Cardiac muscle cell (in vitro differentiated cells and primary cell): ENCODE results near the gene ERFE. TPM values are rescaled to one million over a fixed set of nuclear protein-coding genes. Genes with fewer than 3 reads are reported as not detected.

Experiments
- DNase-seq, 2 donors: peaks; one replicate each; pipeline versions ENCODE4 v3.0.0 to v3.0.0-alpha.2; 2010 to 2017; ENCODE audit warnings: low read depth in 1 of 2, low spot score in 1 of 2
- H3K27ac ChIP-seq: fragments of 200-600 bp; sonication (generic); 2 replicates; pipeline ENCODE4 v1.5.1; 2016
- H3K27me3 ChIP-seq: fragments of 200-600 bp; sonication (generic); 2 replicates; pipeline ENCODE4 v1.6.0; 2016; ENCODE audit warnings: control low read depth
- H3K36me3 ChIP-seq: fragments of 200-600 bp; sonication (generic); 2 replicates; pipeline ENCODE4 v1.5.1; 2016; ENCODE audit warnings: control low read depth
- H3K4me1 ChIP-seq: fragments of 200-600 bp; sonication (generic); 2 replicates; pipeline ENCODE4 v1.8.1; 2017; ENCODE audit warnings: low read depth, mild to moderate bottlenecking, mixed run types
- H3K4me3 ChIP-seq: fragments of 200-600 bp; sonication (generic); 2 replicates; pipeline ENCODE4 v1.5.1; 2016; ENCODE audit warnings: mild to moderate bottlenecking
- H3K9me3 ChIP-seq: fragments of 200-600 bp; sonication (generic); 2 replicates; pipeline ENCODE4 v1.5.1; 2017; ENCODE audit warnings: low read depth, mild to moderate bottlenecking, control low read depth
- polyA plus RNA-seq: library from polyadenylated mRNA; unstranded; fragments of >200 nt; fragmentation: Nextera tagmentation; extraction: Ambion mirVana; gene quantifications from 2 replicates; pipeline ENCODE4 v1.2.1, GENCODE V29; 2016
- total RNA-seq: library from RNA; depleted of rRNA; stranded (reverse); fragments of >200 nt; gene quantifications from 2 replicates; pipeline ENCODE4 v1.2.3, GENCODE V29; 2016
- TF ChIP-seq, protein P1 (sequence below): IDR thresholded peaks from 2 replicates; pipeline ENCODE4 v1.5.1; 2012; ENCODE audit warnings: low read depth, mild to moderate bottlenecking, low read length

Gene ERFE
- total and polyA plus RNA-seq, 2 experiments from 2014 or later = 0.60 to 1.5 TPM

DNA sequence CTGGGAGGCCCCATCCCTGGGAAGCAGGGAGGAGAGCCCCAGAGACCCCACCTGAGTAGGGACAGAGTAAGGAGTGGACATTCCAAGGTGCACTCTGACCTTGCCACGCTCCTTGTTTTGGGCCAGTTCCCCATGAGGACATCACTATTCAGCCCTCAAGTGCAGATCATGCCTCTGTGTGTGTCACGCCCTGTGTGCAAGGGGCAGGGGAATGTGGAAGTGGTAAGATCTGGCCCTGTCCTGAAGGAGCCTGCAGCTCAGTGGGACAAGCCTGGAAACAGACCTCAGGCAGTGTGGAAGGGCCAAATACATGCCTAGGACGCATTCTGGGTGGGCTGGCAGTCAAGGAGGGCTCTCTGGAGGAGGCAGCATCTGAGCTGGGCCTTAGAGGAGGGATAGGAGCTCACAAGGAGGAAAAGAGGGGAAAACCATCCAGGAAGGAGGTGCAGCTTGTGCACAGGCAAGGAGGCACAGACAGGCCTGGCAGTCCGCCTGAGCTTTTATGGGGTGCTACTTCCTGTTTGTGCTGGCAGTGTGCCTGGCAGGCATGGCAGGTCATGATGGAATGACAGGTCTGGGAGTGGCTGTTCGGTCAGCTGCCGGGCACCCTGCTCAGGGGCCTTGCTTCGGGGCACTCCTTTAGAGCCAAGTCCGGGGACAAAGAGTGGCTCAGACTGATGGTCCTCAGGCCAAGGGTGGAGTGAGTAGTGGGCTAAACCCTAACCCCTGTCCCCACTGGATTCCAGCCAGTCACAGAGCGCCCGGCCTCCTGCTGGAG is 17.0 kb upstream of the ERFE start:
- TF ChIP-seq, protein P1, sequence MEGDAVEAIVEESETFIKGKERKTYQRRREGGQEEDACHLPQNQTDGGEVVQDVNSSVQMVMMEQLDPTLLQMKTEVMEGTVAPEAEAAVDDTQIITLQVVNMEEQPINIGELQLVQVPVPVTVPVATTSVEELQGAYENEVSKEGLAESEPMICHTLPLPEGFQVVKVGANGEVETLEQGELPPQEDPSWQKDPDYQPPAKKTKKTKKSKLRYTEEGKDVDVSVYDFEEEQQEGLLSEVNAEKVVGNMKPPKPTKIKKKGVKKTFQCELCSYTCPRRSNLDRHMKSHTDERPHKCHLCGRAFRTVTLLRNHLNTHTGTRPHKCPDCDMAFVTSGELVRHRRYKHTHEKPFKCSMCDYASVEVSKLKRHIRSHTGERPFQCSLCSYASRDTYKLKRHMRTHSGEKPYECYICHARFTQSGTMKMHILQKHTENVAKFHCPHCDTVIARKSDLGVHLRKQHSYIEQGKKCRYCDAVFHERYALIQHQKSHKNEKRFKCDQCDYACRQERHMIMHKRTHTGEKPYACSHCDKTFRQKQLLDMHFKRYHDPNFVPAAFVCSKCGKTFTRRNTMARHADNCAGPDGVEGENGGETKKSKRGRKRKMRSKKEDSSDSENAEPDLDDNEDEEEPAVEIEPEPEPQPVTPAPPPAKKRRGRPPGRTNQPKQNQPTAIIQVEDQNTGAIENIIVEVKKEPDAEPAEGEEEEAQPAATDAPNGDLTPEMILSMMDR = no peak
- Histone ChIP-seq H3K27ac (no peak overlapping the region), H3K9me3 (no peaks in the 10 kb centered on the region), H3K27me3 (no peaks in the 10 kb centered on the region), H3K36me3 (no peaks in the 10 kb centered on the region), H3K4me3 (no peak overlapping the region), H3K4me1 (peaks cover 25% of the 10 kb centered on the region)
- DNase-seq = no peak

DNA sequence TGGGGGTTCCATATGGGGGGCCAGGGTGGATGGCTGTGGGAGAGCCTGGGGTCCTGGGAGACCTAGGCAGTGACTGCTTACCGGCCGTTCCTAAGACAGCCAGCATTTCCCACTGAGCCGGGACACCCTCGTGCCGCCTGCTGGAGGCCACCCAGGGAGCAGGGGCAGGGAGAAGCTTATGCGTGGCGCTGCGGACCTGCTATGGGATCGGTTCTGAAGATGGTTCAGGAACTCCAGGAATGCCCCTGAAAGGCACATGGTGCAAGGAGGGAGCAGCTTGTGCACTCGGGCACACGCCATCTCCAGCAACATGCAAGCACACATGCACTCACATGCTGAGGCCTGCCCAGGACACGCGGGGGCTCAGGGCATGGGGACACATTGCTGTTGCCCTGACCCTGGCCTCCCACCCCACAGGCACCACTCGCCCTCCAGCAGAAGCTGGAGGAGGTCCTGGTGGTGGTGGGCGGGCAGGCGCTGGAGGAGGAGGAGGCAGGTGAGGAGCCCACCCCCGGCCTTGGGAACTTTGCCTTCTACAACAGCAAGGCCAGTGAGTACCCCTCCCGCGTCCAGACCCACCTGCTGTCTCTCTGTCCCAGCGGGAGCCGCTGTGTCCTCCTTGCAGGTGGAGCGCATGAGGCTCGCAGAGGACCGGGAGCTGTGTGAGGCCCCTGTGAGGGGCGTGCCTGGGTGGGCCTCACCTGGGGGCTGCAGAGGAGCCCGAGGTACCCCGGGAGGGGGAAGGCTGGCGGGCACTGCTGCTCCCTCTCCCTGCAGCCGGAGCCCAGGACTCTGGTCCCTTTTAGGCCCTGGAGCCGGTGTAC is 16.2 kb upstream of the ERFE start:
- H3K36me3 ChIP-seq = no peaks in the 10 kb centered on the region
- H3K27me3 ChIP-seq = no peaks in the 10 kb centered on the region
- no peaks in the 10 kb centered on the region for H3K9me3 ChIP-seq
- H3K4me1 ChIP-seq = peaks cover 20% of the 10 kb centered on the region
- TF ChIP-seq, protein P1 = no peak
- no peak overlapping the region for H3K4me3 ChIP-seq
- DNase-seq = no peak
- H3K27ac ChIP-seq = no peak overlapping the region

DNA sequence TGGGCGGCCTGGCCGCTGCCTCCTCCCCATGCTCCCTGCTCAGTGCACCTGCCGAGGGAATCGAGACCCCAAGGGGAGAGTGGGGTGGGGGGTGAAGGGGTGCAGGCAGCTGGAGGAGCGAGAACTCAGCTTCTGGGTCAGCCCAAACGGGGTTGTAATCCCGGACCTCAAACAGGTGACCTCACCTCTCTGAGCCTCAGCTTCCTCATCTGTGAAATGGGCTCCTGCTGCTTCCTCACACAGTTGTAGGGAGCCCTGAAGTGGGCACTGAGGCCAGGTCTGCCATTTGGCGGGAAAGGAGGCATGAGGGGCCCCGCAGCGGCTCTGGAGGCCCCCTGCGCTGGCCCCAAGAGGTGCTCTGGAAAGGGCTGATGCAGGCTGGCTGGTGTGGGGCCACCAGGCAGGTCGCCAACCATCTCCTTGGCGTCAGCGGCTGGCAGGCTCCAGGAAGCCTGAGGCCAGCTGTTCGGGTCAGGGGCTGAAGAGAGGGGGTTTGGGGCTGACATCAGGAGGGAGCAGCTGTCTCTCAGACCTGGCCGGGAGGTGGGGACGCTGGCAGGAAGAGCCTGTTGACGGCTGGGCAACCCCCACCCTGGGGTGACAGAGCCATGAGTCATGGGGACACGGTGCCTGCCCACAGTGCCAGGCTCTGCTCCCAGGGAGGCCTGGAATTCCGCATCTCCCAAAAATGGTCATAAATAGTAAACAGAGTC is 15.4 kb upstream of the ERFE start:
- Histone ChIP-seq H3K27ac (no peak overlapping the region), H3K9me3 (no peaks in the 10 kb centered on the region), H3K4me1 (peaks cover 12% of the 10 kb centered on the region), H3K4me3 (no peak overlapping the region), H3K27me3 (no peaks in the 10 kb centered on the region), H3K36me3 (no peaks in the 10 kb centered on the region)
- peak in 1 of 2 donors; percentile 35 for DNase-seq
- TF ChIP-seq, protein P1 = no peak

DNA sequence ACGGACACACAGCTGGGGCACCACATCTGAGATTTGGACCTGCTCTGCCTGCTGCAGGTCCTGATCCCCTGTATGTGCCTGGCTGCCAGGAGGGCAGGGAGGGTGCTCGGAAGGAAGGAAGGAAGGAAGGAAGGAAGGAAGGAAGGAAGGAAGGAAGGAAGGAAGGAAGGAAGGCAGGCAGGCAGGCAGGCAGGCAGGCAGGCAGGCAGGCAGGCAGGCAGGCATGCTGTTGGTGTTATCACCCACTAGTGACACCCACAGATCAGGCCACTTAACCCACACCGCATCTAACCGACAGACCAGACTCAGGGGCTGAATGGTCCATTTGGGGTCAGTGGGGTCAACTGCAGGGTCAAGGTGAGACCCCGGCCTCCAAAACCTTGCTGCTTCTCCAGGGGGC is 14.5 kb upstream of the ERFE start:
- Histone ChIP-seq H3K27me3 (no peaks in the 10 kb centered on the region), H3K27ac (no peak overlapping the region), H3K36me3 (no peaks in the 10 kb centered on the region), H3K4me3 (no peak overlapping the region), H3K9me3 (no peaks in the 10 kb centered on the region), H3K4me1 (peaks cover 4% of the 10 kb centered on the region)
- no peak for DNase-seq
- TF ChIP-seq, protein P1 = no peak

DNA sequence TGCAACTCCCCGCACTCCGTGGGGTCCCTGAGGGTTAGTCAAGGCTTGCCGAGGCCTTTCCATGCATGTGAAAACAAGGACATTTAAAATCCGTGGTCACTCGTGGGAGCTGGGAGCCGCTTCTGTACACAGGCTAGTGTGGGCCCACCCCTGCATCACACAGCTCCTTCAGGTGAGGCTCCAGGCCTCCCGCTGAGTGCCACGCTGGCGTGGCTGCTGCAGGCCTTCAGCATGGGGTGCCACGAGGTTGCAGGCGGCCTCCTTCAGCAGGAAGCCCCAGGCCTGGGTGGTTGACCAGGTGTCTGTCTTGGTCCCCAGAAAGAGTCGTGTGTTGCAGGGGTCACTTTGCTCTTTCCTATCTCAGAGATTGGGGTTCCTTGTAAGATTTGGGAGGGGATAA is 13.7 kb upstream of the ERFE start:
- Histone ChIP-seq H3K36me3 (no peaks in the 10 kb centered on the region), H3K27ac (no peak overlapping the region), H3K4me3 (no peak overlapping the region), H3K27me3 (no peaks in the 10 kb centered on the region), H3K9me3 (no peaks in the 10 kb centered on the region), H3K4me1 (no peaks in the 10 kb centered on the region)
- TF ChIP-seq, protein P1 = no peak
- DNase-seq = no peak
